HEK293 (cell line): ENCODE results near the gene RTL1.

Experiments
- CTCF ChIA-PET: fragments of 350-600 bp; formaldehyde crosslinking; extraction: SDS; loops from one replicate; lab custom pipeline; 2021; ENCODE audit warnings: antibody characterized with exemption; lab: Yijun Ruan, JAX
- POLR2A ChIA-PET: fragments of 300-600 bp; formaldehyde crosslinking; extraction: SDS; loops from one replicate; lab custom pipeline; 2020; ENCODE audit warnings: antibody characterized with exemption, inconsistent platforms; lab: Yijun Ruan, JAX
- H3K27ac ChIP-seq: fragments of 200-500 bp; sonication (Bioruptor generic); 2 replicates; pipeline ENCODE4 v1.5.1; 2014; ENCODE audit warnings: low read depth, low read length, control low read depth, inconsistent platforms; ENCODE audit errors: extremely low read depth
- H3K36me3 ChIP-seq, 2 experiments: fragments of 200-500 bp in 1 of 2; sonication (Bioruptor generic) in 1 of 2; 1 replicate in 1 of 2; 2 replicates in 1 of 2; pipeline ENCODE4 v1.5.1; 2014 to 2017; ENCODE audit warnings: inconsistent platforms in 2 of 2, low read length in 2 of 2; ENCODE audit not compliant: control insufficient read depth in 2 of 2, insufficient read depth in 1 of 2
- H3K4me1 ChIP-seq: fragments of 200-500 bp; sonication (Bioruptor generic); 2 replicates; pipeline ENCODE4 v1.5.1; 2014; ENCODE audit warnings: mild to moderate bottlenecking, low read length, inconsistent platforms; ENCODE audit not compliant: control insufficient read depth, insufficient read depth
- H3K4me3 ChIP-seq: 2 replicates; pipeline ENCODE4 v1.5.1; 2011; ENCODE audit warnings: low read depth, mild to moderate bottlenecking, control low read depth, low read length, moderate library complexity
- H3K9me3 ChIP-seq: fragments of 200-500 bp; sonication (Bioruptor generic); 2 replicates; pipeline ENCODE4 v1.5.1; 2014; ENCODE audit warnings: low read depth, low read length, inconsistent platforms; ENCODE audit not compliant: control insufficient read depth, insufficient read depth
- FEZF1 ChIP-seq: fragments of 450-650 bp; formaldehyde crosslinking; IDR thresholded peaks from 2 replicates; pipeline ENCODE4 v1.5.1; 2016; ENCODE audit warnings: missing biosample characterization, missing genetic modification characterization
- GLIS2 ChIP-seq: fragments of 450-650 bp; formaldehyde crosslinking; IDR thresholded peaks from 2 replicates; pipeline ENCODE4 v1.5.1; 2016; ENCODE audit warnings: missing biosample characterization, missing genetic modification characterization
- OSR2 ChIP-seq: fragments of 450-650 bp; formaldehyde crosslinking; IDR thresholded peaks from 2 replicates; pipeline ENCODE4 v1.5.1; 2016; ENCODE audit warnings: missing biosample characterization, missing genetic modification characterization
- SALL2 ChIP-seq: fragments of 450-650 bp; formaldehyde crosslinking; IDR thresholded peaks from 2 replicates; pipeline ENCODE4 v1.5.0; 2017; ENCODE audit warnings: missing biosample characterization, mild to moderate bottlenecking, missing genetic modification characterization, borderline replicate concordance
- SCRT2 ChIP-seq: fragments of 450-650 bp; formaldehyde crosslinking; IDR thresholded peaks from 2 replicates; pipeline ENCODE4 v1.5.1; 2016; ENCODE audit warnings: missing biosample characterization, missing genetic modification characterization
- SP7 ChIP-seq: fragments of 450-650 bp; formaldehyde crosslinking; IDR thresholded peaks from 2 replicates; pipeline ENCODE4 v1.5.1; 2016; ENCODE audit warnings: missing biosample characterization, missing genetic modification characterization
- ZBTB20 ChIP-seq: fragments of 450-650 bp; formaldehyde crosslinking; IDR thresholded peaks from 2 replicates; pipeline ENCODE4 v1.5.1; 2016; ENCODE audit warnings: missing biosample characterization, missing genetic modification characterization
- ZFHX2 ChIP-seq: fragments of 450-650 bp; formaldehyde crosslinking; conservative IDR thresholded peaks from 2 replicates; pipeline ENCODE4 v1.5.1; 2016; ENCODE audit warnings: missing biosample characterization, missing genetic modification characterization
- ZNF121 ChIP-seq: fragments of 450-650 bp; formaldehyde crosslinking; IDR thresholded peaks from 2 replicates; pipeline ENCODE4 v1.5.1; 2016; ENCODE audit warnings: missing biosample characterization, missing genetic modification characterization
- ZNF132 ChIP-seq: fragments of 450-650 bp; formaldehyde crosslinking; IDR thresholded peaks from 2 replicates; pipeline ENCODE4 v1.5.1; 2017; ENCODE audit warnings: missing biosample characterization, missing genetic modification characterization, borderline replicate concordance
- ZNF146 ChIP-seq: fragments of 450-650 bp; formaldehyde crosslinking; IDR thresholded peaks from 2 replicates; pipeline ENCODE4 v1.5.1; 2016; ENCODE audit warnings: missing biosample characterization, missing genetic modification characterization
- ZNF169 ChIP-seq: fragments of 450-650 bp; formaldehyde crosslinking; IDR thresholded peaks from 2 replicates; pipeline ENCODE4 v1.5.1; 2016; ENCODE audit warnings: missing biosample characterization, missing genetic modification characterization
- ZNF2 ChIP-seq: fragments of 450-650 bp; formaldehyde crosslinking; IDR thresholded peaks from 2 replicates; pipeline ENCODE4 v1.5.1; 2016; ENCODE audit warnings: missing biosample characterization, missing genetic modification characterization
- ZNF394 ChIP-seq: fragments of 450-650 bp; formaldehyde crosslinking; IDR thresholded peaks from 2 replicates; pipeline ENCODE4 v1.5.1; 2016; ENCODE audit warnings: missing biosample characterization, missing genetic modification characterization, mild to moderate bottlenecking, moderate library complexity, borderline replicate concordance
- ZNF423 ChIP-seq: fragments of 450-650 bp; formaldehyde crosslinking; IDR thresholded peaks from 2 replicates; pipeline ENCODE4 v1.5.1; 2016; ENCODE audit warnings: missing biosample characterization, missing genetic modification characterization
- ZNF48 ChIP-seq: fragments of 450-650 bp; formaldehyde crosslinking; IDR thresholded peaks from 2 replicates; pipeline ENCODE4 v1.5.1; 2016; ENCODE audit warnings: missing biosample characterization, missing genetic modification characterization
- ZNF530 ChIP-seq: fragments of 450-650 bp; formaldehyde crosslinking; IDR thresholded peaks from 2 replicates; pipeline ENCODE4 v1.5.1; 2016; ENCODE audit warnings: low read depth, missing biosample characterization, missing genetic modification characterization
- ZNF549 ChIP-seq: fragments of 450-650 bp; IDR thresholded peaks from 2 replicates; pipeline ENCODE4 v1.5.1; 2018; ENCODE audit warnings: missing biosample characterization, missing genetic modification characterization, mild to moderate bottlenecking, inconsistent platforms, moderate library complexity
- ZNF707 ChIP-seq: fragments of 450-650 bp; formaldehyde crosslinking; IDR thresholded peaks from 2 replicates; pipeline ENCODE4 v1.5.1; 2016; ENCODE audit warnings: missing biosample characterization, missing genetic modification characterization
- TF ChIP-seq, protein P1 (sequence below): fragments of 450-650 bp; formaldehyde crosslinking; IDR thresholded peaks from 2 replicates; pipeline ENCODE4 v1.5.1; 2017; ENCODE audit warnings: missing biosample characterization, missing genetic modification characterization
- TF ChIP-seq, protein P2 (sequence below): fragments of 450-650 bp; formaldehyde crosslinking; IDR thresholded peaks from 2 replicates; pipeline ENCODE4 v1.5.1; 2016; ENCODE audit warnings: missing biosample characterization, missing genetic modification characterization
- TF ChIP-seq, protein P3 (sequence below): fragments of 450-650 bp; formaldehyde crosslinking; IDR thresholded peaks from 2 replicates; pipeline ENCODE4 v1.5.1; 2016; ENCODE audit warnings: missing biosample characterization, missing genetic modification characterization
- TF ChIP-seq, protein P4 (sequence below): fragments of 450-650 bp; formaldehyde crosslinking; IDR thresholded peaks from 2 replicates; pipeline ENCODE4 v1.5.1; 2017; ENCODE audit warnings: missing biosample characterization, missing genetic modification characterization

RTL1 gene

DNA sequence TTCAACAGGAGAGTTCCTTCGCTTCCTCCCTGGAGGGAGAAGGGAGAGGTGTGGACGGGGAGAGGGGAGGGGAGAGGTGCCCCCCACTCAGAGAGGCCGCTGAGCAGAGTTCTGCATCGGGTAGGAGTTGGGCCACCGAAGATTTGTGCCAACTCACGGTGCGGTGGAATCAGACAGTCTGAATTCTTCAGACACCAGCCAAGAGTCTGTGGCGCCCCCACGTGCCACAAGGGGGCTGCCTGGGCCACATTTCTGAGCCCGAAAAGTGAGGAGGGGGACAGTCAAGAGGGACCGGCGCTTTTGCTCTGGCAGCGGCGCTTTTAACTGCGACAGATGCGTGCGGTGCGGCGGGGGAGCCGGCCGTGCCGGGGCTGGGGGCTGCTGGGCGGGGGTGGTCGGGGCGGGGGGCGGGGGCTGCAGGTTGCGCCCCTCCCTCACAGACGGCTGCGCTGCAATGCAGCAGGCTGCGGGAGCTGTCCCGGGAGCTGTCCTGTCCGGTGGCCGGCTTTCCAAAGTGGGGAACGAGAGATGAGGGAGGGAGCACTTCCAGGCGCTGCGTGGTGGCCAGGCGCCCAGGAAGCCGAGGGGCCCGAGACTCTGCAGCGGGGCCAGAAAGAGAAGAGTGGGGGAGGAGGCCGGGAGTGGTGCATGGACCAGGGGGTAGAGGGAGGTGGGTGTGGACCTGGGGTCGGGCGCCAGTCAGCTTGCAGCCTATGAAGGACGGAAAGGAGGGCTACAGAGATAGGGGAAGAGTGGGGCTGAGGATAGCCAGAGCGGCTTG is 975 bp upstream of the RTL1 start:
- no peaks in the 10 kb centered on the region for H3K4me1 ChIP-seq
- no peak overlapping the region for H3K4me3 ChIP-seq
- TF ChIP-seq GLIS2 (tag by site-specific recombination) (peak; percentile 33; the same call in 1 of the 2 replicates), ZNF48 (tag by site-specific recombination) (no peak), ZFHX2 (tag by site-specific recombination) (0 out of 2 replicates have a peak, but pooled peaks have one; percentile 28), ZBTB20 (tag by site-specific recombination) (peak; percentile 68), SCRT2 (peak; percentile 81), ZNF423 (tag by site-specific recombination) (0 out of 2 replicates have a peak, but pooled peaks have one; percentile 26), ZNF146 (tag by site-specific recombination) (no peak), ZNF549 (tag by site-specific recombination) (no peak)
- TF ChIP-seq, protein P1, sequence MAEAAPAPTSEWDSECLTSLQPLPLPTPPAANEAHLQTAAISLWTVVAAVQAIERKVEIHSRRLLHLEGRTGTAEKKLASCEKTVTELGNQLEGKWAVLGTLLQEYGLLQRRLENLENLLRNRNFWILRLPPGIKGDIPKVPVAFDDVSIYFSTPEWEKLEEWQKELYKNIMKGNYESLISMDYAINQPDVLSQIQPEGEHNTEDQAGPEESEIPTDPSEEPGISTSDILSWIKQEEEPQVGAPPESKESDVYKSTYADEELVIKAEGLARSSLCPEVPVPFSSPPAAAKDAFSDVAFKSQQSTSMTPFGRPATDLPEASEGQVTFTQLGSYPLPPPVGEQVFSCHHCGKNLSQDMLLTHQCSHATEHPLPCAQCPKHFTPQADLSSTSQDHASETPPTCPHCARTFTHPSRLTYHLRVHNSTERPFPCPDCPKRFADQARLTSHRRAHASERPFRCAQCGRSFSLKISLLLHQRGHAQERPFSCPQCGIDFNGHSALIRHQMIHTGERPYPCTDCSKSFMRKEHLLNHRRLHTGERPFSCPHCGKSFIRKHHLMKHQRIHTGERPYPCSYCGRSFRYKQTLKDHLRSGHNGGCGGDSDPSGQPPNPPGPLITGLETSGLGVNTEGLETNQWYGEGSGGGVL (tag by site-specific recombination) = peak; percentile 25; the same call in 1 of the 2 replicates
- TF ChIP-seq, protein P2, sequence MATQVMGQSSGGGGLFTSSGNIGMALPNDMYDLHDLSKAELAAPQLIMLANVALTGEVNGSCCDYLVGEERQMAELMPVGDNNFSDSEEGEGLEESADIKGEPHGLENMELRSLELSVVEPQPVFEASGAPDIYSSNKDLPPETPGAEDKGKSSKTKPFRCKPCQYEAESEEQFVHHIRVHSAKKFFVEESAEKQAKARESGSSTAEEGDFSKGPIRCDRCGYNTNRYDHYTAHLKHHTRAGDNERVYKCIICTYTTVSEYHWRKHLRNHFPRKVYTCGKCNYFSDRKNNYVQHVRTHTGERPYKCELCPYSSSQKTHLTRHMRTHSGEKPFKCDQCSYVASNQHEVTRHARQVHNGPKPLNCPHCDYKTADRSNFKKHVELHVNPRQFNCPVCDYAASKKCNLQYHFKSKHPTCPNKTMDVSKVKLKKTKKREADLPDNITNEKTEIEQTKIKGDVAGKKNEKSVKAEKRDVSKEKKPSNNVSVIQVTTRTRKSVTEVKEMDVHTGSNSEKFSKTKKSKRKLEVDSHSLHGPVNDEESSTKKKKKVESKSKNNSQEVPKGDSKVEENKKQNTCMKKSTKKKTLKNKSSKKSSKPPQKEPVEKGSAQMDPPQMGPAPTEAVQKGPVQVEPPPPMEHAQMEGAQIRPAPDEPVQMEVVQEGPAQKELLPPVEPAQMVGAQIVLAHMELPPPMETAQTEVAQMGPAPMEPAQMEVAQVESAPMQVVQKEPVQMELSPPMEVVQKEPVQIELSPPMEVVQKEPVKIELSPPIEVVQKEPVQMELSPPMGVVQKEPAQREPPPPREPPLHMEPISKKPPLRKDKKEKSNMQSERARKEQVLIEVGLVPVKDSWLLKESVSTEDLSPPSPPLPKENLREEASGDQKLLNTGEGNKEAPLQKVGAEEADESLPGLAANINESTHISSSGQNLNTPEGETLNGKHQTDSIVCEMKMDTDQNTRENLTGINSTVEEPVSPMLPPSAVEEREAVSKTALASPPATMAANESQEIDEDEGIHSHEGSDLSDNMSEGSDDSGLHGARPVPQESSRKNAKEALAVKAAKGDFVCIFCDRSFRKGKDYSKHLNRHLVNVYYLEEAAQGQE = peak; percentile 60
- TF ChIP-seq, protein P3, sequence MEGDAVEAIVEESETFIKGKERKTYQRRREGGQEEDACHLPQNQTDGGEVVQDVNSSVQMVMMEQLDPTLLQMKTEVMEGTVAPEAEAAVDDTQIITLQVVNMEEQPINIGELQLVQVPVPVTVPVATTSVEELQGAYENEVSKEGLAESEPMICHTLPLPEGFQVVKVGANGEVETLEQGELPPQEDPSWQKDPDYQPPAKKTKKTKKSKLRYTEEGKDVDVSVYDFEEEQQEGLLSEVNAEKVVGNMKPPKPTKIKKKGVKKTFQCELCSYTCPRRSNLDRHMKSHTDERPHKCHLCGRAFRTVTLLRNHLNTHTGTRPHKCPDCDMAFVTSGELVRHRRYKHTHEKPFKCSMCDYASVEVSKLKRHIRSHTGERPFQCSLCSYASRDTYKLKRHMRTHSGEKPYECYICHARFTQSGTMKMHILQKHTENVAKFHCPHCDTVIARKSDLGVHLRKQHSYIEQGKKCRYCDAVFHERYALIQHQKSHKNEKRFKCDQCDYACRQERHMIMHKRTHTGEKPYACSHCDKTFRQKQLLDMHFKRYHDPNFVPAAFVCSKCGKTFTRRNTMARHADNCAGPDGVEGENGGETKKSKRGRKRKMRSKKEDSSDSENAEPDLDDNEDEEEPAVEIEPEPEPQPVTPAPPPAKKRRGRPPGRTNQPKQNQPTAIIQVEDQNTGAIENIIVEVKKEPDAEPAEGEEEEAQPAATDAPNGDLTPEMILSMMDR = peak; percentile 29; the same call in 1 of the 2 replicates
- TF ChIP-seq, all 188 proteins: peak for 8
- Histone ChIP-seq H3K36me3 (no peaks in the 10 kb centered on the region), H3K9me3 (no peaks in the 10 kb centered on the region), H3K27ac (no peak overlapping the region)
- ChIA-PET POLR2A (no interaction called here), CTCF (interaction anchor here (0.7 to 1.2 kb wide), 3 partner anchors 16 to 387 kb away, joined by 3 read pairs; no protein-coding TSS in a partner anchor)

DNA sequence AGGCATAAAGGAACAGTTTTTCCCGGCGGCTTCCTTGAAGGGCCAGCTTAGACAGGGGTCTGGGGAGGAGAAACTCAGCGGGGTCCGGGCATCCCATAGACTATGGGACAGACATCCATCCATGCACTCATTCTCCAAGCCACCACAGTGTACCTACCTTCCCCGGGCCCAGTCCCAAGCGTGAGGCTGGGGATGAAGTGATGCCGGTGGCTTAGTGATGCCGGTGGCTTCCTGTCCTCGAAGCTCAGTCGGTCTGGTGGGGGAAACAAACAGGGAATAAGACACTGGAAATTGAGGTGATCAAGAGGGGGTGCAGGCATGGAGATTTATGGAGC is 421 bp downstream of the RTL1 start:
- no peak overlapping the region for H3K27ac ChIP-seq
- ChIA-PET POLR2A (no interaction called here), CTCF (interaction anchor here (0.6 to 0.7 kb wide), 2 partner anchors 132 to 332 kb away, joined by 3 to 4 read pairs; no protein-coding TSS in a partner anchor)
- no peaks in the 10 kb centered on the region for H3K36me3 ChIP-seq
- H3K4me1 ChIP-seq = no peaks in the 10 kb centered on the region
- H3K4me3 ChIP-seq = no peak overlapping the region
- TF ChIP-seq ZNF2 (no peak), ZNF169 (tag by site-specific recombination) (no peak), OSR2 (tag by site-specific recombination) (no peak), ZNF121 (tag by site-specific recombination) (no peak), ZNF146 (tag by site-specific recombination) (no peak), ZNF132 (no peak), ZNF530 (tag by site-specific recombination) (no peak), FEZF1 (no peak), ZNF394 (no peak), SP7 (no peak), SALL2 (no peak), ZNF707 (no peak)
- TF ChIP-seq, protein P4, sequence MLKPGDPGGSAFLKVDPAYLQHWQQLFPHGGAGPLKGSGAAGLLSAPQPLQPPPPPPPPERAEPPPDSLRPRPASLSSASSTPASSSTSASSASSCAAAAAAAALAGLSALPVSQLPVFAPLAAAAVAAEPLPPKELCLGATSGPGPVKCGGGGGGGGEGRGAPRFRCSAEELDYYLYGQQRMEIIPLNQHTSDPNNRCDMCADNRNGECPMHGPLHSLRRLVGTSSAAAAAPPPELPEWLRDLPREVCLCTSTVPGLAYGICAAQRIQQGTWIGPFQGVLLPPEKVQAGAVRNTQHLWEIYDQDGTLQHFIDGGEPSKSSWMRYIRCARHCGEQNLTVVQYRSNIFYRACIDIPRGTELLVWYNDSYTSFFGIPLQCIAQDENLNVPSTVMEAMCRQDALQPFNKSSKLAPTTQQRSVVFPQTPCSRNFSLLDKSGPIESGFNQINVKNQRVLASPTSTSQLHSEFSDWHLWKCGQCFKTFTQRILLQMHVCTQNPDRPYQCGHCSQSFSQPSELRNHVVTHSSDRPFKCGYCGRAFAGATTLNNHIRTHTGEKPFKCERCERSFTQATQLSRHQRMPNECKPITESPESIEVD (tag by site-specific recombination) = no peak
- H3K9me3 ChIP-seq = no peaks in the 10 kb centered on the region
